Activated CD4-positive, alpha-beta memory T cell treated with anti-CD3 and anti-CD28 coated beads for 36 hours (primary cell): ENCODE data around the gene TFB2M. TPM values are rescaled to one million over a fixed set of nuclear protein-coding genes. Genes with fewer than 3 reads are reported as not detected.

Experiments used
- CTCF ChIA-PET: fragments of 350-600 bp; sonication (Branson Sonifier 250); formaldehyde crosslinking; loops from one replicate; lab custom pipeline; 2021; ENCODE audit warnings: antibody characterized with exemption, inconsistent platforms; lab: Charles Lee
- POLR2A ChIA-PET: fragments of 350-600 bp; sonication (Branson Sonifier 250); formaldehyde crosslinking; loops from one replicate; lab custom pipeline; 2021; ENCODE audit warnings: antibody characterized with exemption; lab: Charles Lee
- DNase-seq: peaks from one replicate; pipeline ENCODE4 v3.0.0-alpha.2; 2020
- H3K27ac Mint-ChIP-seq: one replicate; pipeline ENCODE4 v1.8.0; 2021; ENCODE audit warnings: mixed read lengths
- H3K27me3 Mint-ChIP-seq: one replicate; pipeline ENCODE4 v1.8.0; 2021; ENCODE audit warnings: mixed read lengths
- H3K36me3 Mint-ChIP-seq: one replicate; pipeline ENCODE4 v1.8.0; 2021; ENCODE audit warnings: mixed read lengths
- H3K4me1 Mint-ChIP-seq: one replicate; pipeline ENCODE4 v1.8.0; 2021; ENCODE audit warnings: low read depth, mixed read lengths
- H3K4me3 Mint-ChIP-seq: one replicate; pipeline ENCODE4 v1.8.0; 2021; ENCODE audit warnings: mild to moderate bottlenecking, mixed read lengths
- H3K9me3 Mint-ChIP-seq: one replicate; pipeline ENCODE4 v1.8.0; 2021; ENCODE audit warnings: mixed read lengths
- intact Hi-C: fragments of 100-400 bp; cut with micrococcal nuclease; formaldehyde crosslinking; loops from one replicate; pipeline ENCODE4 v1.15.1; 2023
- total RNA-seq, 2 experiments: library from RNA; stranded (reverse); gene quantifications; one replicate each; pipeline ENCODE4 v1.2.3, GENCODE V29; 2021

The TFB2M gene
- total RNA-seq, 2 experiments from 2014 or later: 13.6 to 14.5 TPM

GRCh38 chr1:246518456-246519205 is 47.4 kb downstream of the TFB2M start:
- H3K4me3 Mint-ChIP-seq: no peak overlapping the region
- H3K27ac Mint-ChIP-seq: no peak overlapping the region
- peaks cover 3% of the 10 kb centered on the region for H3K36me3 Mint-ChIP-seq
- H3K27me3 Mint-ChIP-seq: no peaks in the 10 kb centered on the region
- ChIA-PET CTCF (no interaction called here), POLR2A (no interaction called here)
- H3K9me3 Mint-ChIP-seq: peaks cover 25% of the 10 kb centered on the region
- intact Hi-C loops: no loop called here
- no peak for DNase-seq
- H3K4me1 Mint-ChIP-seq: peaks cover 7% of the 10 kb centered on the region

GRCh38 chr1:246517391-246517790 is 48.7 kb downstream of the TFB2M start:
- intact Hi-C loops: no loop called here
- Mint-ChIP-seq H3K36me3 (peaks cover 3% of the 10 kb centered on the region), H3K9me3 (peaks cover 25% of the 10 kb centered on the region), H3K4me1 (peaks cover 7% of the 10 kb centered on the region), H3K4me3 (no peak overlapping the region), H3K27ac (no peak overlapping the region), H3K27me3 (no peaks in the 10 kb centered on the region)
- CTCF ChIA-PET: no interaction called here
- DNase-seq: no peak
- POLR2A ChIA-PET: no interaction called here

- H3K4me1 Mint-ChIP-seq: peaks cover 7% of the 10 kb centered on the region
- peaks cover 3% of the 10 kb centered on the region for H3K36me3 Mint-ChIP-seq
- no peak for DNase-seq
- H3K4me3 Mint-ChIP-seq: no peak overlapping the region
- H3K27ac Mint-ChIP-seq: no peak overlapping the region
- ChIA-PET POLR2A (no interaction called here), CTCF (no interaction called here)
- H3K27me3 Mint-ChIP-seq: no peaks in the 10 kb centered on the region
- peaks cover 25% of the 10 kb centered on the region for H3K9me3 Mint-ChIP-seq
- intact Hi-C loops: no loop called here
Measured at GRCh38 chr1:246516126-246516525, 49.9 kb downstream of the TFB2M start.

- no peak for DNase-seq
- ChIA-PET CTCF (no interaction called here), POLR2A (no interaction called here)
- H3K4me1 Mint-ChIP-seq: peaks cover 7% of the 10 kb centered on the region
- H3K36me3 Mint-ChIP-seq: peaks cover 3% of the 10 kb centered on the region
- no peaks in the 10 kb centered on the region for H3K27me3 Mint-ChIP-seq
- H3K9me3 Mint-ChIP-seq: peaks cover 25% of the 10 kb centered on the region
- no peak overlapping the region for H3K4me3 Mint-ChIP-seq
- no peak overlapping the region for H3K27ac Mint-ChIP-seq
- intact Hi-C loops: no loop called here
Measured at GRCh38 chr1:246515390-246516005, 50.6 kb downstream of the TFB2M start.

GRCh38 chr1:246513619-246514343 is 52.3 kb downstream of the TFB2M start:
- H3K4me1 Mint-ChIP-seq: peaks cover 7% of the 10 kb centered on the region
- peaks cover 25% of the 10 kb centered on the region for H3K9me3 Mint-ChIP-seq
- no peaks in the 10 kb centered on the region for H3K27me3 Mint-ChIP-seq
- peaks cover 3% of the 10 kb centered on the region for H3K36me3 Mint-ChIP-seq
- H3K27ac Mint-ChIP-seq: no peak overlapping the region
- ChIA-PET POLR2A (no interaction called here), CTCF (interaction anchor here (1.0 to 1.3 kb wide), 3 partner anchors 8 to 20 kb away, joined by 3 to 4 read pairs (median 3); no protein-coding TSS in a partner anchor)
- DNase-seq: no peak
- H3K4me3 Mint-ChIP-seq: peak overlapping the region; percentile 12
- intact Hi-C loops: no loop called here

- intact Hi-C loops: no loop called here
- H3K9me3 Mint-ChIP-seq: peaks cover 25% of the 10 kb centered on the region
- H3K4me1 Mint-ChIP-seq: peaks cover 11% of the 10 kb centered on the region
- peaks cover 3% of the 10 kb centered on the region for H3K36me3 Mint-ChIP-seq
- DNase-seq: no peak
- H3K27me3 Mint-ChIP-seq: no peaks in the 10 kb centered on the region
- H3K4me3 Mint-ChIP-seq: no peak overlapping the region
- no peak overlapping the region for H3K27ac Mint-ChIP-seq
- CTCF ChIA-PET: interaction anchor here (1.0 kb wide), 1 partner anchor 20 kb away, joined by 3 read pairs; no protein-coding TSS in a partner anchor
- POLR2A ChIA-PET: no interaction called here
Measured at GRCh38 chr1:246513041-246513440, 53.0 kb downstream of the TFB2M start.

- intact Hi-C loops: no loop called here
- POLR2A ChIA-PET: no interaction called here
- Mint-ChIP-seq H3K4me3 (no peak overlapping the region), H3K27ac (no peak overlapping the region), H3K9me3 (peaks cover 25% of the 10 kb centered on the region), H3K36me3 (peaks cover 3% of the 10 kb centered on the region), H3K27me3 (no peaks in the 10 kb centered on the region), H3K4me1 (peaks cover 14% of the 10 kb centered on the region)
- no peak for DNase-seq
- CTCF ChIA-PET: interaction anchor here (1.4 kb wide), 1 partner anchor 177 kb away, joined by 3 read pairs; no protein-coding TSS in a partner anchor
Measured at GRCh38 chr1:246512635-246513034, 53.4 kb downstream of the TFB2M start.

GRCh38 chr1:246512230-246512629 is 53.8 kb downstream of the TFB2M start:
- Mint-ChIP-seq H3K9me3 (peaks cover 24% of the 10 kb centered on the region), H3K27me3 (no peaks in the 10 kb centered on the region), H3K4me1 (peaks cover 18% of the 10 kb centered on the region), H3K27ac (no peak overlapping the region), H3K36me3 (peaks cover 3% of the 10 kb centered on the region), H3K4me3 (no peak overlapping the region)
- no peak for DNase-seq
- ChIA-PET CTCF (interaction anchor here (1.4 kb wide), 1 partner anchor 177 kb away, joined by 3 read pairs; no protein-coding TSS in a partner anchor), POLR2A (no interaction called here)
- intact Hi-C loops: no loop called here

GRCh38 chr1:246511203-246511602 is 54.9 kb downstream of the TFB2M start:
- intact Hi-C loops: no loop called here
- Mint-ChIP-seq H3K27ac (no peak overlapping the region), H3K4me1 (peaks cover 22% of the 10 kb centered on the region), H3K4me3 (no peak overlapping the region), H3K36me3 (peaks cover 3% of the 10 kb centered on the region), H3K27me3 (no peaks in the 10 kb centered on the region), H3K9me3 (peaks cover 19% of the 10 kb centered on the region)
- no peak for DNase-seq
- ChIA-PET CTCF (no interaction called here), POLR2A (no interaction called here)

- CTCF ChIA-PET: no interaction called here
- H3K27me3 Mint-ChIP-seq: no peaks in the 10 kb centered on the region
- peaks cover 3% of the 10 kb centered on the region for H3K36me3 Mint-ChIP-seq
- DNase-seq: no peak
- H3K27ac Mint-ChIP-seq: no peak overlapping the region
- POLR2A ChIA-PET: no interaction called here
- H3K9me3 Mint-ChIP-seq: peaks cover 12% of the 10 kb centered on the region
- H3K4me1 Mint-ChIP-seq: peaks cover 30% of the 10 kb centered on the region
- intact Hi-C loops: no loop called here
- no peak overlapping the region for H3K4me3 Mint-ChIP-seq
Measured at GRCh38 chr1:246510147-246511030, 55.7 kb downstream of the TFB2M start.

GRCh38 chr1:246508897-246509688 is 57.0 kb downstream of the TFB2M start:
- Mint-ChIP-seq H3K9me3 (no peaks in the 10 kb centered on the region), H3K27ac (no peak overlapping the region), H3K4me1 (peaks cover 29% of the 10 kb centered on the region), H3K27me3 (no peaks in the 10 kb centered on the region), H3K36me3 (no peaks in the 10 kb centered on the region), H3K4me3 (no peak overlapping the region)
- ChIA-PET CTCF (no interaction called here), POLR2A (interaction anchor here (0.5 to 0.6 kb wide), 2 partner anchors 11 to 696 kb away, joined by 3 read pairs; no protein-coding TSS in a partner anchor)
- DNase-seq: no peak
- intact Hi-C loops: no loop called here
